ENCODE results near the gene WDTC1. TPM values are rescaled to one million over a fixed set of nuclear protein-coding genes. Genes with fewer than 3 reads are reported as not detected.

The WDTC1 gene
- total RNA-seq, 1 experiment from 2014 or later, result 24.6 TPM

DNA sequence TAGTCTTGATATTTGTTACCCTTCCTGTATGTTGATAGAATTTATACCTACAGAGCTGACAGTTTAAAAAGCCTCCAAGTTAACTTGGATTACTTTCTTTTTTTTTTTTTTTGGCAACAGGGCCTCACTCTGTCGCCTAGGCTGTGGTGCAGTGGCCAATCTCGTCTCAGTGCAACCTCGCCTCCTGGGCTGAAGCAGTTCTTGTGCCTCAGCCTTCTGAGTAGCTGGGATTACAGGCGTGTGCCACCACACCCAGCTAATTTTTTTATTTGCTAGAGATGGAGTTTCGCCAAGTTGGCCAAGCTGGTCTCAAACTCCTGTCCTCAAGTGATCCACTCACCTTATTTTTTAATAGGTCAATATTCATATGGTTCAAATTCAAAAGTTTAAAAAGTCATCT is 32.7 kb downstream of the WDTC1 start:
- CTCF ChIA-PET, result interaction anchor here (0.6 kb wide), 1 partner anchor 47 kb away, joined by 3 read pairs; no protein-coding TSS in a partner anchor
- no TSS peak for BruUV-seq (replicated peaks)
- H3K9me3 ChIP-seq (ENCODE audit: control insufficient read depth, insufficient read depth, low read depth, low read length), result no peaks in the 10 kb centered on the region

DNA sequence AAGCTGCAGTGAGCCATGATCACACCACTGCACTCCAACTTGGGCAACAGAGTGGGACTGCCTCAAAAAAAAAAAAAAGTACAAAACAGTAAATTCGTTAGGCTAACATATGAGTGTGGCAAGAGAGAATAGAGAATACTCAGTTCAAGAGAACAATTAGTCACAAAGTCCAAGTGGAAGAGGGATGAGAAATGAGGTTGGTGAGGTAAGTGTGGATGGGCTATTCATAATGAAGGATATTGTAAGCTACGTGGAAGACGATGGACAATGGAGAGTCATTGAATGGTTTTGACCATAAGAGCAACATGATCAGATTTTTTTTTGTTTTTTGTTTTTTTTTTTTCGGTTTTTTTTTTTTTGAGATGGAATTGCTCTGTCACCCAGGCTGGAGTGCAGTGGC is 34.8 kb downstream of the WDTC1 start:
- Histone ChIP-seq H3K9me3 (ENCODE audit: control insufficient read depth, insufficient read depth, low read depth, low read length) (no peaks in the 10 kb centered on the region), H3K4me3 (ENCODE audit: low read depth in 2 of 2, low read length in 2 of 2) (no peak overlapping the region), H3K36me3 (ENCODE audit: control insufficient read depth, insufficient read depth, low read length) (no peaks in the 10 kb centered on the region), H3K4me1 (ENCODE audit: control insufficient read depth, insufficient read depth, low read length) (no peaks in the 10 kb centered on the region), H3K27me3 (ENCODE audit: control insufficient read depth, insufficient read depth, low read length) (no peaks in the 10 kb centered on the region), H3K27ac (ENCODE audit: low read length) (no peak overlapping the region)
- BruUV-seq (replicated peaks), result no TSS peak
- ATAC-seq, result no peak
- TF ChIP-seq POLR2AphosphoS5 (IDR thresholded peaks at IDR 0.05; ENCODE audit: low read depth, low read length), result no peak
- TF ChIP-seq, protein P1, sequence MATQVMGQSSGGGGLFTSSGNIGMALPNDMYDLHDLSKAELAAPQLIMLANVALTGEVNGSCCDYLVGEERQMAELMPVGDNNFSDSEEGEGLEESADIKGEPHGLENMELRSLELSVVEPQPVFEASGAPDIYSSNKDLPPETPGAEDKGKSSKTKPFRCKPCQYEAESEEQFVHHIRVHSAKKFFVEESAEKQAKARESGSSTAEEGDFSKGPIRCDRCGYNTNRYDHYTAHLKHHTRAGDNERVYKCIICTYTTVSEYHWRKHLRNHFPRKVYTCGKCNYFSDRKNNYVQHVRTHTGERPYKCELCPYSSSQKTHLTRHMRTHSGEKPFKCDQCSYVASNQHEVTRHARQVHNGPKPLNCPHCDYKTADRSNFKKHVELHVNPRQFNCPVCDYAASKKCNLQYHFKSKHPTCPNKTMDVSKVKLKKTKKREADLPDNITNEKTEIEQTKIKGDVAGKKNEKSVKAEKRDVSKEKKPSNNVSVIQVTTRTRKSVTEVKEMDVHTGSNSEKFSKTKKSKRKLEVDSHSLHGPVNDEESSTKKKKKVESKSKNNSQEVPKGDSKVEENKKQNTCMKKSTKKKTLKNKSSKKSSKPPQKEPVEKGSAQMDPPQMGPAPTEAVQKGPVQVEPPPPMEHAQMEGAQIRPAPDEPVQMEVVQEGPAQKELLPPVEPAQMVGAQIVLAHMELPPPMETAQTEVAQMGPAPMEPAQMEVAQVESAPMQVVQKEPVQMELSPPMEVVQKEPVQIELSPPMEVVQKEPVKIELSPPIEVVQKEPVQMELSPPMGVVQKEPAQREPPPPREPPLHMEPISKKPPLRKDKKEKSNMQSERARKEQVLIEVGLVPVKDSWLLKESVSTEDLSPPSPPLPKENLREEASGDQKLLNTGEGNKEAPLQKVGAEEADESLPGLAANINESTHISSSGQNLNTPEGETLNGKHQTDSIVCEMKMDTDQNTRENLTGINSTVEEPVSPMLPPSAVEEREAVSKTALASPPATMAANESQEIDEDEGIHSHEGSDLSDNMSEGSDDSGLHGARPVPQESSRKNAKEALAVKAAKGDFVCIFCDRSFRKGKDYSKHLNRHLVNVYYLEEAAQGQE (IDR thresholded peaks at IDR 0.05; ENCODE audit: insufficient read depth in 1 of 2, low read depth in 2 of 2, low read length in 1 of 2), result no peak
- TF ChIP-seq, protein P2, sequence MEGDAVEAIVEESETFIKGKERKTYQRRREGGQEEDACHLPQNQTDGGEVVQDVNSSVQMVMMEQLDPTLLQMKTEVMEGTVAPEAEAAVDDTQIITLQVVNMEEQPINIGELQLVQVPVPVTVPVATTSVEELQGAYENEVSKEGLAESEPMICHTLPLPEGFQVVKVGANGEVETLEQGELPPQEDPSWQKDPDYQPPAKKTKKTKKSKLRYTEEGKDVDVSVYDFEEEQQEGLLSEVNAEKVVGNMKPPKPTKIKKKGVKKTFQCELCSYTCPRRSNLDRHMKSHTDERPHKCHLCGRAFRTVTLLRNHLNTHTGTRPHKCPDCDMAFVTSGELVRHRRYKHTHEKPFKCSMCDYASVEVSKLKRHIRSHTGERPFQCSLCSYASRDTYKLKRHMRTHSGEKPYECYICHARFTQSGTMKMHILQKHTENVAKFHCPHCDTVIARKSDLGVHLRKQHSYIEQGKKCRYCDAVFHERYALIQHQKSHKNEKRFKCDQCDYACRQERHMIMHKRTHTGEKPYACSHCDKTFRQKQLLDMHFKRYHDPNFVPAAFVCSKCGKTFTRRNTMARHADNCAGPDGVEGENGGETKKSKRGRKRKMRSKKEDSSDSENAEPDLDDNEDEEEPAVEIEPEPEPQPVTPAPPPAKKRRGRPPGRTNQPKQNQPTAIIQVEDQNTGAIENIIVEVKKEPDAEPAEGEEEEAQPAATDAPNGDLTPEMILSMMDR (IDR thresholded peaks at IDR 0.05), result no peak
- no peak for TF ChIP-seq TCF7L2 (IDR thresholded peaks at IDR 0.05; ENCODE audit: low read depth, low read length)
- no peak for TF ChIP-seq SIN3A (IDR thresholded peaks at IDR 0.05; ENCODE audit: borderline replicate concordance, insufficient read depth, low read depth, low read length)
- in situ Hi-C loops (cut with HindIII; ENCODE audit: low pct_unique_long_range_greater_than_20kb, low sequenced_read_pairs) (no loop called here), intact Hi-C loops (cut with micrococcal nuclease; ENCODE audit: unreplicated experiment) (no loop called here)
- CTCF ChIA-PET, result interaction anchor here (0.7 kb wide), 1 partner anchor 224 kb away, joined by 7 read pairs; no protein-coding TSS in a partner anchor
- POLR2A ChIA-PET, result interaction anchor here (0.7 kb wide), 1 partner anchor 143 kb away, joined by 5 read pairs; no protein-coding TSS in a partner anchor
- DNase-seq (ENCODE audit: low read depth, low spot score), result no peak

More for the DNA sequence above, 32.7 kb downstream of the WDTC1 start:
- Histone ChIP-seq H3K4me1 (ENCODE audit: control insufficient read depth, insufficient read depth, low read length) (no peaks in the 10 kb centered on the region), H3K36me3 (ENCODE audit: control insufficient read depth, insufficient read depth, low read length) (no peaks in the 10 kb centered on the region), H3K4me3 (ENCODE audit: low read depth in 2 of 2, low read length in 2 of 2) (no peak overlapping the region), H3K27me3 (ENCODE audit: control insufficient read depth, insufficient read depth, low read length) (no peaks in the 10 kb centered on the region), H3K27ac (ENCODE audit: low read length) (no peak overlapping the region)
- ATAC-seq (no peak), DNase-seq (ENCODE audit: low read depth, low spot score) (no peak)
- in situ Hi-C loops (cut with HindIII; ENCODE audit: low pct_unique_long_range_greater_than_20kb, low sequenced_read_pairs), result no loop called here
- TF ChIP-seq, protein P2 (IDR thresholded peaks at IDR 0.05), result no peak
- TF ChIP-seq TCF7L2 (IDR thresholded peaks at IDR 0.05; ENCODE audit: low read depth, low read length) (no peak), SIN3A (IDR thresholded peaks at IDR 0.05; ENCODE audit: borderline replicate concordance, insufficient read depth, low read depth, low read length) (no peak), POLR2AphosphoS5 (IDR thresholded peaks at IDR 0.05; ENCODE audit: low read depth, low read length) (no peak)
- TF ChIP-seq, protein P1 (IDR thresholded peaks at IDR 0.05; ENCODE audit: insufficient read depth in 1 of 2, low read depth in 2 of 2, low read length in 1 of 2), result no peak
- POLR2A ChIA-PET, result no interaction called here
- intact Hi-C loops (cut with micrococcal nuclease; ENCODE audit: unreplicated experiment), result no loop called here
